ENCODE measurements around the gene ASAP2.

The ASAP2 gene

GRCh38 chr2:9250498-9251153 lies 44.0 kb downstream of the ASAP2 start:
- Histone ChIP-seq H3K23ac (ENCODE audit: low read length) (no peak overlapping the region), H4K5ac (ENCODE audit: low read length) (no peak overlapping the region), H2BK5ac (ENCODE audit: low read length) (no peak overlapping the region), H3K18ac (ENCODE audit: low read length) (no peak overlapping the region), H3K9ac (ENCODE audit: low read length) (no peak overlapping the region), H2AK5ac (ENCODE audit: low read length) (no peak overlapping the region), H3K56ac (ENCODE audit: low read length) (no peak overlapping the region), H3K79me1 (ENCODE audit: low read length) (peaks cover 1% of the 10 kb centered on the region), H3K27me3 (ENCODE audit: insufficient read depth, low read length, poor library complexity) (no peaks in the 10 kb centered on the region), H2BK15ac (replicated peaks; ENCODE audit: low read depth) (no peak overlapping the region), H3K4ac (ENCODE audit: low read depth, low read length) (no peak overlapping the region), H3K4me2 (ENCODE audit: low read length) (no peak overlapping the region), H3K79me2 (ENCODE audit: control insufficient read depth, insufficient read depth, low read length) (no peaks in the 10 kb centered on the region), H3K27ac (ENCODE audit: low read depth, low read length) (no peak overlapping the region), H3K36me3 (ENCODE audit: control insufficient read depth, insufficient read depth, low read length) (no peaks in the 10 kb centered on the region), H4K8ac (ENCODE audit: low read depth, low read length) (no peak overlapping the region), H2BK120ac (ENCODE audit: low read depth, low read length) (no peak overlapping the region), H3K4me1 (ENCODE audit: control insufficient read depth, low read depth, low read length) (no peaks in the 10 kb centered on the region), H3K4me3 (ENCODE audit: low read length) (no peak overlapping the region)
- no CpG with 5 or more reads among the region's 12 CpGs for WGBS (ENCODE audit: extremely low coverage, insufficient coverage, low lambda C conversion rate)
- DNase-seq: no peak

- H3K27ac ChIP-seq (ENCODE audit: low read depth, low read length): no peak overlapping the region
- no peak overlapping the region for H3K56ac ChIP-seq (ENCODE audit: low read length)
- no CpG with 5 or more reads among the region's 16 CpGs for WGBS (ENCODE audit: extremely low coverage, insufficient coverage, low lambda C conversion rate)
- DNase-seq: no peak
- H4K8ac ChIP-seq (ENCODE audit: low read depth, low read length): no peak overlapping the region
- no peaks in the 10 kb centered on the region for H3K27me3 ChIP-seq (ENCODE audit: insufficient read depth, low read length, poor library complexity)
- H2BK15ac ChIP-seq (replicated peaks; ENCODE audit: low read depth): no peak overlapping the region
- H2AK5ac ChIP-seq (ENCODE audit: low read length): no peak overlapping the region
- no peak overlapping the region for H2BK120ac ChIP-seq (ENCODE audit: low read depth, low read length)
- no peak overlapping the region for H3K4ac ChIP-seq (ENCODE audit: low read depth, low read length)
- H4K5ac ChIP-seq (ENCODE audit: low read length): no peak overlapping the region
- H3K79me2 ChIP-seq (ENCODE audit: control insufficient read depth, insufficient read depth, low read length): no peaks in the 10 kb centered on the region
- no peak overlapping the region for H2BK5ac ChIP-seq (ENCODE audit: low read length)
- no peak overlapping the region for H3K18ac ChIP-seq (ENCODE audit: low read length)
- H3K9ac ChIP-seq (ENCODE audit: low read length): no peak overlapping the region
- no peak overlapping the region for H3K4me2 ChIP-seq (ENCODE audit: low read length)
- no peaks in the 10 kb centered on the region for H3K4me1 ChIP-seq (ENCODE audit: control insufficient read depth, low read depth, low read length)
- no peak overlapping the region for H3K4me3 ChIP-seq (ENCODE audit: low read length)
- peaks cover 3% of the 10 kb centered on the region for H3K79me1 ChIP-seq (ENCODE audit: low read length)
- H3K23ac ChIP-seq (ENCODE audit: low read length): no peak overlapping the region
- no peaks in the 10 kb centered on the region for H3K36me3 ChIP-seq (ENCODE audit: control insufficient read depth, insufficient read depth, low read length)
Measured at GRCh38 chr2:9251154-9252001, 44.8 kb downstream of the ASAP2 start.

GRCh38 chr2:9252002-9252357 lies 45.4 kb downstream of the ASAP2 start:
- DNase-seq: no peak
- Histone ChIP-seq H4K5ac (ENCODE audit: low read length) (no peak overlapping the region), H2BK120ac (ENCODE audit: low read depth, low read length) (no peak overlapping the region), H3K27me3 (ENCODE audit: insufficient read depth, low read length, poor library complexity) (no peaks in the 10 kb centered on the region), H3K27ac (ENCODE audit: low read depth, low read length) (no peak overlapping the region), H3K4me1 (ENCODE audit: control insufficient read depth, low read depth, low read length) (no peaks in the 10 kb centered on the region), H2BK5ac (ENCODE audit: low read length) (no peak overlapping the region), H3K56ac (ENCODE audit: low read length) (no peak overlapping the region), H3K4ac (ENCODE audit: low read depth, low read length) (no peak overlapping the region), H2AK5ac (ENCODE audit: low read length) (no peak overlapping the region), H3K23ac (ENCODE audit: low read length) (no peak overlapping the region), H3K79me1 (ENCODE audit: low read length) (peaks cover 3% of the 10 kb centered on the region), H3K4me3 (ENCODE audit: low read length) (no peak overlapping the region), H3K4me2 (ENCODE audit: low read length) (no peak overlapping the region), H3K79me2 (ENCODE audit: control insufficient read depth, insufficient read depth, low read length) (no peaks in the 10 kb centered on the region), H2BK15ac (replicated peaks; ENCODE audit: low read depth) (no peak overlapping the region), H3K9ac (ENCODE audit: low read length) (no peak overlapping the region), H4K8ac (ENCODE audit: low read depth, low read length) (no peak overlapping the region), H3K18ac (ENCODE audit: low read length) (no peak overlapping the region), H3K36me3 (ENCODE audit: control insufficient read depth, insufficient read depth, low read length) (no peaks in the 10 kb centered on the region)
- no CpG with 5 or more reads among the region's 5 CpGs for WGBS (ENCODE audit: extremely low coverage, insufficient coverage, low lambda C conversion rate)

- H3K23ac ChIP-seq (ENCODE audit: low read length): no peak overlapping the region
- H3K27me3 ChIP-seq (ENCODE audit: insufficient read depth, low read length, poor library complexity): no peaks in the 10 kb centered on the region
- no CpG with 5 or more reads among the region's 4 CpGs for WGBS (ENCODE audit: extremely low coverage, insufficient coverage, low lambda C conversion rate)
- no peak overlapping the region for H4K8ac ChIP-seq (ENCODE audit: low read depth, low read length)
- peaks cover 5% of the 10 kb centered on the region for H3K79me1 ChIP-seq (ENCODE audit: low read length)
- no peaks in the 10 kb centered on the region for H3K36me3 ChIP-seq (ENCODE audit: control insufficient read depth, insufficient read depth, low read length)
- H2BK15ac ChIP-seq (replicated peaks; ENCODE audit: low read depth): no peak overlapping the region
- H3K4me3 ChIP-seq (ENCODE audit: low read length): no peak overlapping the region
- H2AK5ac ChIP-seq (ENCODE audit: low read length): no peak overlapping the region
- no peak overlapping the region for H2BK120ac ChIP-seq (ENCODE audit: low read depth, low read length)
- no peaks in the 10 kb centered on the region for H3K4me1 ChIP-seq (ENCODE audit: control insufficient read depth, low read depth, low read length)
- H3K27ac ChIP-seq (ENCODE audit: low read depth, low read length): no peak overlapping the region
- H4K5ac ChIP-seq (ENCODE audit: low read length): no peak overlapping the region
- peaks cover 2% of the 10 kb centered on the region for H3K79me2 ChIP-seq (ENCODE audit: control insufficient read depth, insufficient read depth, low read length)
- H3K9ac ChIP-seq (ENCODE audit: low read length): no peak overlapping the region
- no peak overlapping the region for H3K56ac ChIP-seq (ENCODE audit: low read length)
- no peak overlapping the region for H3K4me2 ChIP-seq (ENCODE audit: low read length)
- no peak overlapping the region for H3K4ac ChIP-seq (ENCODE audit: low read depth, low read length)
- DNase-seq: no peak
- H3K18ac ChIP-seq (ENCODE audit: low read length): no peak overlapping the region
- H2BK5ac ChIP-seq (ENCODE audit: low read length): no peak overlapping the region
Measured at GRCh38 chr2:9255416-9255815, 48.8 kb downstream of the ASAP2 start.

- H2AK5ac ChIP-seq (ENCODE audit: low read length): no peak overlapping the region
- H3K79me2 ChIP-seq (ENCODE audit: control insufficient read depth, insufficient read depth, low read length): peaks cover 2% of the 10 kb centered on the region
- no peak overlapping the region for H4K8ac ChIP-seq (ENCODE audit: low read depth, low read length)
- WGBS (ENCODE audit: extremely low coverage, insufficient coverage, low lambda C conversion rate): no CpG with 5 or more reads among the region's 4 CpGs
- H3K9ac ChIP-seq (ENCODE audit: low read length): no peak overlapping the region
- no peak overlapping the region for H3K4me2 ChIP-seq (ENCODE audit: low read length)
- H3K23ac ChIP-seq (ENCODE audit: low read length): no peak overlapping the region
- H3K4ac ChIP-seq (ENCODE audit: low read depth, low read length): no peak overlapping the region
- no peak overlapping the region for H4K5ac ChIP-seq (ENCODE audit: low read length)
- no peaks in the 10 kb centered on the region for H3K4me1 ChIP-seq (ENCODE audit: control insufficient read depth, low read depth, low read length)
- H3K56ac ChIP-seq (ENCODE audit: low read length): no peak overlapping the region
- no peak overlapping the region for H3K27ac ChIP-seq (ENCODE audit: low read depth, low read length)
- no peaks in the 10 kb centered on the region for H3K36me3 ChIP-seq (ENCODE audit: control insufficient read depth, insufficient read depth, low read length)
- DNase-seq: no peak
- H3K27me3 ChIP-seq (ENCODE audit: insufficient read depth, low read length, poor library complexity): no peaks in the 10 kb centered on the region
- no peak overlapping the region for H2BK120ac ChIP-seq (ENCODE audit: low read depth, low read length)
- no peak overlapping the region for H2BK5ac ChIP-seq (ENCODE audit: low read length)
- no peak overlapping the region for H3K18ac ChIP-seq (ENCODE audit: low read length)
- no peak overlapping the region for H2BK15ac ChIP-seq (replicated peaks; ENCODE audit: low read depth)
- H3K79me1 ChIP-seq (ENCODE audit: low read length): peaks cover 5% of the 10 kb centered on the region
- no peak overlapping the region for H3K4me3 ChIP-seq (ENCODE audit: low read length)
Measured at GRCh38 chr2:9256147-9256546, 49.5 kb downstream of the ASAP2 start.

Measured in mesendoderm (in vitro differentiated cells).